Renal cortical epithelial cell (primary cell): ENCODE results near the gene MTUS2. TPM values are rescaled to one million over a fixed set of nuclear protein-coding genes. Genes with fewer than 3 reads are reported as not detected.

Source experiments
- DNase-seq: peaks from one replicate; pipeline ENCODE4 v3.0.0-alpha.2; 2011; ENCODE audit warnings: low read depth
- total RNA-seq: library from RNA; depleted of rRNA; stranded (reverse); fragments of >200 nt; gene quantifications from 2 replicates; pipeline ENCODE4 v1.2.3, GENCODE V29; 2014

MTUS2 gene
- total RNA-seq, 1 donor from 2014 or later = under 0.01 TPM

- no peak for DNase-seq
These were observed 629.6 kb downstream of the MTUS2 start for GRCh38 chr13:29449726-29450125.

GRCh38 chr13:29451976-29452375 lies 631.8 kb downstream of the MTUS2 start:
- DNase-seq = no peak

GRCh38 chr13:29452773-29453616 lies 632.9 kb downstream of the MTUS2 start:
- no peak for DNase-seq

GRCh38 chr13:29453617-29454011 lies 633.5 kb downstream of the MTUS2 start:
- no peak for DNase-seq

- DNase-seq = peak; percentile 60
These were observed 634.9 kb downstream of the MTUS2 start for GRCh38 chr13:29454931-29455481.

- no peak for DNase-seq
These were observed 636.3 kb downstream of the MTUS2 start for GRCh38 chr13:29456419-29456818.

- peak; percentile 91 for DNase-seq
These were observed 637.2 kb downstream of the MTUS2 start for GRCh38 chr13:29457299-29457698.

DNA sequence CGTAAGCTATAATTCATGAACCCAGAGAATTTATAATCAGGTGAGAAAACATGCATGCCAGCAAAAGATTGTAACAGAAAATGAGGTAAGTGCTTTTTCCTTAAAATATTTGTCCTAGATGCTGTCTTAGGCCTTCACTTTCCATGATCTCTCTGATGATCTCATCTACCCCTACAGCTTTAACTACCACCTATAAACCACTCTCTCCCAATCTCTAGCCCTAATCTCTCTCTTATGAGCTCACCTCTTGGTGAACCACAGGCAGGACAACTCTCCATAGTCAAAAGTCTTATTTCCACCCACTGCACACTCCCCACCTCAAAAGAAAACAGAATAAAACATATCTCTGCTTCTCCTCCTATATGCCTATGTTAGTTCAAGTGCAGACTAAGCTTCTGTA lies 638.3 kb downstream of the MTUS2 start:
- DNase-seq = no peak

DNA sequence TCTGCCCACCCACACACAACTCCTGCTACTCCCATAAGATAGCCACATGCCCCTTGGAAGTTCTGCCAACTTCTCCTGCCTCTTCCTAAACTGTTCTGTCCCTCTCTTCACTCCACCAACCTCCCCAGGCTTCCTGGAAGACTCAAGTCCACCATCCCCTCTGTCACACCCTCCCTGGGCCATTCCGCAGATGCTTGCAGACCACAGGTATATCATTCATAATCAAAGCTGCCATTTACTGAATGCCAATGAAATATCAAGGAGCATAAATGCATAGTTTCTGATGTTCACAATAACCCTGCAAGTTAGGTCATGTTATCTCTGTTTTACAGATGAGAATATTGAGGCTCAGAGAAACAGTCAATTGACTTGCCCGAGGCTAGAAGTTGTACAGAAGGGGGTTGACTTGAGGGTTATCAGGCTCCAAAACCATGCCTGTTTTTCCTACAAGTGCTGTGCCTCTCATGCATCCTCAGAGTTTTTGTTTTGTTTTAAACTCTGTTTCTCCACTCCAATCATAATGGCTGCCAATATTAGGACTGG lies 639.7 kb downstream of the MTUS2 start:
- no peak for DNase-seq

DNA sequence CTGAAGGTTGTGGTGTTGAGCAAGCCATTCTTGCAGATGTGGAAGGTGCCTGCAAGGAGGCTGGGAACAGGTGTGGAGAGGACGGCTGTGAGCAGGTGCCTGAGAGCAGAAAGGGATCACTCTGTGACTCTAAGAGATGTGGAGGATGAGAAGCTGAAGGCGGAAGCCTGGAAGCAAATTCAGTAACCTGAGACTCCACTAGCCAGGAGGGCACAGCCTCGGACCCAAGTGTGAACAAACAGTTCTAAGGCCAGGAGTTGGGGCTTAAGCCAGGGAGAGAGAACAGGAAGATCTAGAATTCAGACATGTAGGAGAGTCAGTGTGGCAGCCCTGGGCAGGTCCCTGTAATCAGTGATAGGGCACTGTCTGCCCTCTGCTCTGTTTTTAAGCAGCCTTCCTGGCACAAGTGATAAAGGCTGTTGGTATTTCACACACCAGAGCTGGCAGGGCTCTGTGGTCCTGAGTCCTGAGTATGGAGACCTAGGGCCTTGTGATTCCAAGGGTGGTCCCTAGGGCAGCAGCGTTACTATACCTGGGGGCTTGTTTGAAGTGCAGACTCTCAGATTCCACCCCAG lies 644.1 kb downstream of the MTUS2 start:
- DNase-seq = no peak

DNA sequence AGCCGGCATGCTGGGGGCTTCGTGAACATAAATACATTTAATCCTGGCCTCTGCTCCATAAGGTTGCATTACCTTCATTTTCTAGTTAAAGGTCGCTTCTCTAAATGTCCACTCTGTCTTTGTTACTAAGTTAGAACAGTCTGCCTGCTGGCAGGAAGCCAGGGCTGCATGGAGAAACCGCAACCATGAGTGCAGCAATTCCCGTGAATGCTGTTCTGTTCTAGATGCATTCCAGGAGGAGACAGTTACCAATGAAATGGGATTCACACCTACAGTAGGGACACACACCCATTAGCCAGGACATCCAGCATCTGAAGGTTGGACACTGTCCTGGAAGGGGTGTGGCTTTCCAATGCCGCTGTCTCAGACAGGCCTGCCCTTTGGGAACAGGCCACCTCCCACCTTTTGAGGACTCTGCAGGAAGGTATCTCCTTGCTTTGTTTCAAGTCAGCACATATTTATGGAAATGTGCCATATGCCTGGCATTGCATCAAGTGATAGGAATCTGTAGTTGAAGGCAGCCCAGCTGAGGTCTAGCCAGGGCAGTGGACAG lies 645.7 kb downstream of the MTUS2 start:
- DNase-seq = peak; percentile 33

- no peak for DNase-seq
These were observed 651.4 kb downstream of the MTUS2 start for GRCh38 chr13:29471551-29471950.

- DNase-seq = peak; percentile 47
These were observed 652.3 kb downstream of the MTUS2 start for GRCh38 chr13:29472332-29472961.

DNA sequence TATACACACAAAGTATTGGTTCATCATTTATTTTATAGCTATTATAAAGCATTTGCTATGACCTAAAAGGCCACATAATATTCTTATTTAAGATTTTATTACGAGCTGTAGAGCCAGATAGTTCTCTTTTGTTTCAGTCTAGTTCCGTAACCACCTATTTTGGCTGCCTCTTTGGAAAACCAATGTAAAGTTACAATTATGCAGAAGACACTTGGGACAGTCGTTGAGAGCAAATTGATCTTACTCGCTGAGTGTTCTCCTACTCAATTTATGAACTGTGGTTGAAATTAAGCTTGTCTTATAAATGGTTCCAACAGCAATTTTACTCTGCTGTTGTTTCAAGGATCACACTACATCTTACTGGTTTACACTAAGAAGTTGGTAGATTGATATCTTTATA lies 653.0 kb downstream of the MTUS2 start:
- DNase-seq = no peak

GRCh38 chr13:29474991-29475390 lies 654.9 kb downstream of the MTUS2 start:
- DNase-seq = peak; percentile 10

DNA sequence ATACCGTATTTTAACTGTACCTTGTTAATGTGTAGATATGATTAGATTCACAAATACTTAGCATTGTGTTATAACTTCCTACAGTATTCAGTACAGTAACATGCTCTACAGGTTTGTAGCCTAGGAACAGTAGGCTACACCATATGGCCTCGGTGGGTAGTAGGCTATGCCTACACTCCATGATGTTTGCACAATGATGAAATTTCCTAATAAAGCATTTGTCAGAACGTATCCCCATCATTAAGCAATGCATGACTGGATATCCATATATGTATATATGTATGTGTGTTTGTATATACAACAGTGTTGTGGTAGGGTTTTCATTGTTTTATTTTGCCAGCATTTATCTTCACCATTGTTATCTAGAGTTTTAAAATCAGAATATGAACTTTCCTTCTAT lies 655.9 kb downstream of the MTUS2 start:
- DNase-seq = no peak

- no peak for DNase-seq
These were observed 659.8 kb downstream of the MTUS2 start for GRCh38 chr13:29479716-29480492.

DNA sequence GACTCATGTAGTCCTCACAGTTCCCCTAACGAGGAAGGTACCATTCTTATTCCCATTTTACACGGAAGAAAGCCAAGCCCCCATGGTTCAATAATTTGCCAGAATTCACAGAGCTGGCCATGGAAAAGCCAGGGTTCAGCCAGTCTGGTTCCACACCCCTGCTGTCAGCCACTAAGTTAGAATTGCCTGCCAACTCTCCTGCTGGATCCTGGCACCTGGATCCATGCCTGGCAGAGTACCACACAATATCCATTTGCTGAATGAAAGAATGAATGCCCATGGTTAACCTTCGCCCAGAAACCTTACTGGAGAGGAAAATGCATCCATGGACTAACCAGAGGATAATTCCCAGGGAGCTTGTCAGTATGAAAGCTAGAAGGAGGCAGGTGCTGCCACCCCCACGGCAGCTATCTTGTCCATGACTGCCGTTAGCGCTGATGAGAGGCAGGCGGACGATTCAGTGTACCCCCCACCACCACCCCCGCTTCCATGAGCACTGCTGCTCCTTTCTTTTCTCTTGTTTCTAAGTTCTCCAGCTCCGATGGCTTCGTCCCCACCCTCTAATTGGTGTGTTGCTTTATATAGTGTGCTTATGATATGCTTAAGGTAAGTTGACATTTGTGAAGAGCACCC lies 660.9 kb downstream of the MTUS2 start:
- no peak for DNase-seq

- no peak for DNase-seq
These were observed 661.5 kb downstream of the MTUS2 start for GRCh38 chr13:29481603-29482002.

- DNase-seq = no peak
These were observed 662.4 kb downstream of the MTUS2 start for GRCh38 chr13:29482504-29482903.

GRCh38 chr13:29483211-29483610 lies 663.1 kb downstream of the MTUS2 start:
- no peak for DNase-seq
